ENCODE results near the gene GPR55. TPM values are rescaled to one million over a fixed set of nuclear protein-coding genes. Genes with fewer than 3 reads are reported as not detected.

The GPR55 gene
- total RNA-seq, 6 experiments from 2014 or later = 0.06 to 0.12 (median 0.07) TPM; not detected in 3

- intact Hi-C loops (cut with DNase I) = no loop called here
- TF ChIP-seq, protein P1, sequence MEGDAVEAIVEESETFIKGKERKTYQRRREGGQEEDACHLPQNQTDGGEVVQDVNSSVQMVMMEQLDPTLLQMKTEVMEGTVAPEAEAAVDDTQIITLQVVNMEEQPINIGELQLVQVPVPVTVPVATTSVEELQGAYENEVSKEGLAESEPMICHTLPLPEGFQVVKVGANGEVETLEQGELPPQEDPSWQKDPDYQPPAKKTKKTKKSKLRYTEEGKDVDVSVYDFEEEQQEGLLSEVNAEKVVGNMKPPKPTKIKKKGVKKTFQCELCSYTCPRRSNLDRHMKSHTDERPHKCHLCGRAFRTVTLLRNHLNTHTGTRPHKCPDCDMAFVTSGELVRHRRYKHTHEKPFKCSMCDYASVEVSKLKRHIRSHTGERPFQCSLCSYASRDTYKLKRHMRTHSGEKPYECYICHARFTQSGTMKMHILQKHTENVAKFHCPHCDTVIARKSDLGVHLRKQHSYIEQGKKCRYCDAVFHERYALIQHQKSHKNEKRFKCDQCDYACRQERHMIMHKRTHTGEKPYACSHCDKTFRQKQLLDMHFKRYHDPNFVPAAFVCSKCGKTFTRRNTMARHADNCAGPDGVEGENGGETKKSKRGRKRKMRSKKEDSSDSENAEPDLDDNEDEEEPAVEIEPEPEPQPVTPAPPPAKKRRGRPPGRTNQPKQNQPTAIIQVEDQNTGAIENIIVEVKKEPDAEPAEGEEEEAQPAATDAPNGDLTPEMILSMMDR (IDR thresholded peaks at IDR 0.05) = no peak
- no peak for TF ChIP-seq POLR2A (IDR thresholded peaks at IDR 0.05)
- WGBS (ENCODE audit: insufficient coverage, low coverage, low lambda C conversion rate, missing lambda C conversion rate) = 80% methylated on average over 8 of the region's 18 CpGs
- no peak overlapping the region for H3K27ac ChIP-seq
- no peaks in the 10 kb centered on the region for H3K4me1 ChIP-seq
- no peak for ATAC-seq
- H3K27me3 ChIP-seq = no peaks in the 10 kb centered on the region
- H3K4me3 ChIP-seq = no peak overlapping the region
- peak in 2 of 3 donors; percentile 22 to 36 for DNase-seq
- no peaks in the 10 kb centered on the region for H3K9me3 ChIP-seq
- H3K36me3 ChIP-seq = no peaks in the 10 kb centered on the region
These were observed 15.0 kb downstream of the GPR55 start for GRCh38 chr2:230909841-230910545.

- no peaks in the 10 kb centered on the region for H3K4me1 ChIP-seq
- DNase-seq (peak in 2 of 3 donors; percentile 26 to 31), ATAC-seq (no peak)
- 55% methylated on average over 7 of the region's 10 CpGs for WGBS (ENCODE audit: insufficient coverage, low coverage, low lambda C conversion rate, missing lambda C conversion rate)
- intact Hi-C loops (cut with DNase I) = no loop called here
- no peaks in the 10 kb centered on the region for H3K9me3 ChIP-seq
- no peaks in the 10 kb centered on the region for H3K27me3 ChIP-seq
- no peaks in the 10 kb centered on the region for H3K36me3 ChIP-seq
- no peak overlapping the region for H3K4me3 ChIP-seq
- TF ChIP-seq, protein P1 (IDR thresholded peaks at IDR 0.05) = no peak
- no peak for TF ChIP-seq POLR2A (IDR thresholded peaks at IDR 0.05)
- H3K27ac ChIP-seq = no peak overlapping the region
These were observed 16.3 kb downstream of the GPR55 start for GRCh38 chr2:230908595-230909191.

- H3K36me3 ChIP-seq = no peaks in the 10 kb centered on the region
- no peaks in the 10 kb centered on the region for H3K9me3 ChIP-seq
- no peak overlapping the region for H3K27ac ChIP-seq
- peak in 2 of 3 donors; percentile 24 to 35 for DNase-seq
- intact Hi-C loops (cut with DNase I) = no loop called here
- no peak overlapping the region for H3K4me3 ChIP-seq
- TF ChIP-seq POLR2A (IDR thresholded peaks at IDR 0.05) = no peak
- TF ChIP-seq, protein P1 (IDR thresholded peaks at IDR 0.05) = no peak
- WGBS (ENCODE audit: insufficient coverage, low coverage, low lambda C conversion rate, missing lambda C conversion rate) = 70% methylated on average over 5 of the region's 6 CpGs
- no peaks in the 10 kb centered on the region for H3K27me3 ChIP-seq
- no peaks in the 10 kb centered on the region for H3K4me1 ChIP-seq
- peak in 1 of 4 donors; percentile 13 for ATAC-seq
These were observed 16.9 kb downstream of the GPR55 start for GRCh38 chr2:230908092-230908594.

DNA sequence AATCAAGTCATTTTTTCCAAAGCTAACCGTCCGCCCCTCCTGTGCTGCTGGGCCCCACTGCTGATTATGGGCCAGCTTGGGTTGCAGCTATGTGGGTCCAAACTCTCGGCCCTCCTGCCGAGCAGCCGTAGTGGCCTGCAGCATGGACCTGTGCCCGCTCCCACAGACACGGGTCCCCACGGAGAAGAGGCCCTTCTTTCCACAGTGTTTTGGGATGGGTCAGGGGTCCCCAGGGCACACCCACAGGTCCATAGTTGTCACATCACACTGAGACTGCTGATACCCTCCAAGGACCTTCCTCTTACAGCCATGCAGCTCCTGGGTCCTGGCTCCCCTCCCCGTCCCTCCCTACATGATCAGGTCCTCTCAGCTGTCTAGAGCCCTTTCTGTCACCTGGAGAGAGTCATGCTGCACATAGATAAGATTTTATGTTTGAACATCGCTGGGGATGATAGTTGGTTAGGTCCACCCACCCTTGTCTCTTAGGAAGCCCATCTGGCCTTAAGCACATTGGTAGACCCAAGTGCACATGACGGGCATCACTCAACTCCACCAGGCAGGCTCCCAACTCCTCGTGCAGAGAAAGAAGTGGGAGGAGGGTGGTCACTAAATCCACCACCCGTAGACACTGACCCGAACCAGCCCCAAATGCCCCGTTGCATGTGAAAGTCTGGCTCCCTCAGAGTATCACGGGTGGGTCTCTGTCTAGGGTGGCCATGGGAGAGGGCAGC is 17.5 kb downstream of the GPR55 start:
- Histone ChIP-seq H3K4me3 (no peak overlapping the region), H3K27ac (no peak overlapping the region), H3K36me3 (no peaks in the 10 kb centered on the region), H3K9me3 (no peaks in the 10 kb centered on the region), H3K27me3 (no peaks in the 10 kb centered on the region), H3K4me1 (no peaks in the 10 kb centered on the region)
- ATAC-seq (no peak), DNase-seq (peak in 2 of 3 donors; percentile 9 to 32)
- WGBS (ENCODE audit: insufficient coverage, low coverage, low lambda C conversion rate, missing lambda C conversion rate) = 58% methylated on average over 4 of the region's 16 CpGs
- intact Hi-C loops (cut with DNase I) = no loop called here
- TF ChIP-seq, protein P1 (IDR thresholded peaks at IDR 0.05) = no peak
- TF ChIP-seq POLR2A (IDR thresholded peaks at IDR 0.05) = no peak
